ENCODE data around the gene ARHGEF1. TPM values are rescaled to one million over a fixed set of nuclear protein-coding genes. Genes with fewer than 3 reads are reported as not detected.

ARHGEF1 gene, protein sequence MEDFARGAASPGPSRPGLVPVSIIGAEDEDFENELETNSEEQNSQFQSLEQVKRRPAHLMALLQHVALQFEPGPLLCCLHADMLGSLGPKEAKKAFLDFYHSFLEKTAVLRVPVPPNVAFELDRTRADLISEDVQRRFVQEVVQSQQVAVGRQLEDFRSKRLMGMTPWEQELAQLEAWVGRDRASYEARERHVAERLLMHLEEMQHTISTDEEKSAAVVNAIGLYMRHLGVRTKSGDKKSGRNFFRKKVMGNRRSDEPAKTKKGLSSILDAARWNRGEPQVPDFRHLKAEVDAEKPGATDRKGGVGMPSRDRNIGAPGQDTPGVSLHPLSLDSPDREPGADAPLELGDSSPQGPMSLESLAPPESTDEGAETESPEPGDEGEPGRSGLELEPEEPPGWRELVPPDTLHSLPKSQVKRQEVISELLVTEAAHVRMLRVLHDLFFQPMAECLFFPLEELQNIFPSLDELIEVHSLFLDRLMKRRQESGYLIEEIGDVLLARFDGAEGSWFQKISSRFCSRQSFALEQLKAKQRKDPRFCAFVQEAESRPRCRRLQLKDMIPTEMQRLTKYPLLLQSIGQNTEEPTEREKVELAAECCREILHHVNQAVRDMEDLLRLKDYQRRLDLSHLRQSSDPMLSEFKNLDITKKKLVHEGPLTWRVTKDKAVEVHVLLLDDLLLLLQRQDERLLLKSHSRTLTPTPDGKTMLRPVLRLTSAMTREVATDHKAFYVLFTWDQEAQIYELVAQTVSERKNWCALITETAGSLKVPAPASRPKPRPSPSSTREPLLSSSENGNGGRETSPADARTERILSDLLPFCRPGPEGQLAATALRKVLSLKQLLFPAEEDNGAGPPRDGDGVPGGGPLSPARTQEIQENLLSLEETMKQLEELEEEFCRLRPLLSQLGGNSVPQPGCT
- 10 to 100 TPM; 12.1 to 21.6 (median 15.5) TPM for total RNA-seq

GRCh38 chr19:41882568-41883462, at the start of gene ARHGEF1:
Gene ARHGEF1, plus strand, starts transcription at chr19:41883184. Its CDS starts 4,899 bp downstream, at chr19:41888083.
- peak within 1 kb of the TSS; percentile 79 to 89 (median 84) for H3K4me3 ChIP-seq
- peak within 1 kb of the TSS; percentile 70 to 77 (median 74) for H3K27ac ChIP-seq
- peak; percentile 9 to 14 for ATAC-seq
- H3K36me3 ChIP-seq, result no peaks in the 10 kb centered on the region
- no peaks in the 10 kb centered on the region for H3K27me3 ChIP-seq
- intact Hi-C loops (cut with DNase I; ENCODE audit: low total_unique reads) (loop anchor here (10.0 kb wide), 1 partner anchor 1598 kb away; the partner anchor contains the start of gene AKT2), in situ Hi-C loops (cut with MboI; ENCODE audit: low sequenced_read_pairs in 4 of 4) (no loop called here)
- DNase-seq, result no peak
- H3K9me3 ChIP-seq, result no peaks in the 10 kb centered on the region
- TF ChIP-seq POLR2A (IDR thresholded peaks at IDR 0.05), result peak; percentile 29 to 42
- TF ChIP-seq, protein P1, sequence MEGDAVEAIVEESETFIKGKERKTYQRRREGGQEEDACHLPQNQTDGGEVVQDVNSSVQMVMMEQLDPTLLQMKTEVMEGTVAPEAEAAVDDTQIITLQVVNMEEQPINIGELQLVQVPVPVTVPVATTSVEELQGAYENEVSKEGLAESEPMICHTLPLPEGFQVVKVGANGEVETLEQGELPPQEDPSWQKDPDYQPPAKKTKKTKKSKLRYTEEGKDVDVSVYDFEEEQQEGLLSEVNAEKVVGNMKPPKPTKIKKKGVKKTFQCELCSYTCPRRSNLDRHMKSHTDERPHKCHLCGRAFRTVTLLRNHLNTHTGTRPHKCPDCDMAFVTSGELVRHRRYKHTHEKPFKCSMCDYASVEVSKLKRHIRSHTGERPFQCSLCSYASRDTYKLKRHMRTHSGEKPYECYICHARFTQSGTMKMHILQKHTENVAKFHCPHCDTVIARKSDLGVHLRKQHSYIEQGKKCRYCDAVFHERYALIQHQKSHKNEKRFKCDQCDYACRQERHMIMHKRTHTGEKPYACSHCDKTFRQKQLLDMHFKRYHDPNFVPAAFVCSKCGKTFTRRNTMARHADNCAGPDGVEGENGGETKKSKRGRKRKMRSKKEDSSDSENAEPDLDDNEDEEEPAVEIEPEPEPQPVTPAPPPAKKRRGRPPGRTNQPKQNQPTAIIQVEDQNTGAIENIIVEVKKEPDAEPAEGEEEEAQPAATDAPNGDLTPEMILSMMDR (IDR thresholded peaks at IDR 0.05 in 4 of 5, conservative IDR thresholded peaks at IDR 0.05 in 1 of 5), result no peak
- peaks cover 16 to 18% of the 10 kb centered on the region in 2 donors for H3K4me1 ChIP-seq

DNA sequence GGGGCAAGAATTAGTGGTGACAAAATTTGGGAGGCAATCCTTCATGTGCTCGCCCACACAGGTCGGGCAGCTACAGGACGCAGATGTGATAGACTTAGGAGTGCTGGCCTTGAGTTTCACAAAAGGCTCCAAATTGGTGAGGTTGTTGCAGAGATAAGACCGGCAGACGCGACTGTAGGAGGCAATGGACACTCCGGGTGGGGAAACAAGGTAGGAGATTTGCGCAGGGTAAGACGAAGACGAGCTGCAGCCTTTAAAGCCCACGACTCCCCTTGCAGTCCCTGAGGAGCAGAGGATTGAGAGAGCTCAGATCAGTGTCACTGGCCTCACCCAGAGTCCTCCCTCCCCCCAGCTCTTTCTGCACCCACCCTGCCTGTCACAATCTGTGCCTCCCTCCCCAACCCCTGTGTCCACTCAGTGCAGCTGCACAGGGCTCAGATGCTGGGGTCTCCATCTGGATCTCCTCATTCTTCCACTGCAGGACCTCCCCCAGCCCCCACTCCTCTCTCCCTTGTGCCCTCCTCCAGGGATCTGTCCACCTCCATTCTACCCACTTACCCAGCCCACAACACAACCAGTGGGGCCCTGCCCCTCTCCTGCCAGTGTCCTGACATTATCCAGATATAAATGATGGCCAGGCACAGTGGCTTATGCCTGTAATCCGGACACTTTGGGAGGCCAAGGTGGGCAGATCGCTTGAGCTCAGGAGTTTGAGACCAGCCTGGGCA, 44.8 kb upstream of the ARHGEF1 start:
- DNase-seq (no peak), ATAC-seq (no peak)
- in situ Hi-C loops (cut with MboI; ENCODE audit: low sequenced_read_pairs in 4 of 4) (no loop called here), intact Hi-C loops (cut with DNase I; ENCODE audit: low total_unique reads) (no loop called here)
- no peak overlapping the region for H3K4me3 ChIP-seq
- H3K27me3 ChIP-seq, result peaks cover 0 to 17% (median 11%) of the 10 kb centered on the region in 3 donors
- no peak for TF ChIP-seq POLR2A (IDR thresholded peaks at IDR 0.05)
- TF ChIP-seq, protein P1 (IDR thresholded peaks at IDR 0.05 in 4 of 5, conservative IDR thresholded peaks at IDR 0.05 in 1 of 5), result no peak
- no peaks in the 10 kb centered on the region for H3K36me3 ChIP-seq
- no peaks in the 10 kb centered on the region for H3K9me3 ChIP-seq
- H3K4me1 ChIP-seq, result no peaks in the 10 kb centered on the region
- H3K27ac ChIP-seq, result no peak overlapping the region

- intact Hi-C loops (cut with DNase I; ENCODE audit: low total_unique reads), result no loop called here
- Histone ChIP-seq H3K27ac (no peak overlapping the region), H3K4me3 (no peak overlapping the region), H3K27me3 (peaks cover 0 to 17% (median 11%) of the 10 kb centered on the region in 3 donors), H3K36me3 (no peaks in the 10 kb centered on the region), H3K4me1 (no peaks in the 10 kb centered on the region), H3K9me3 (no peaks in the 10 kb centered on the region)
- ATAC-seq (no peak), DNase-seq (no peak)
- in situ Hi-C loops (cut with MboI; ENCODE audit: low sequenced_read_pairs in 4 of 4), result no loop called here
- TF ChIP-seq POLR2A (IDR thresholded peaks at IDR 0.05), result no peak
- TF ChIP-seq, protein P1 (IDR thresholded peaks at IDR 0.05 in 4 of 5, conservative IDR thresholded peaks at IDR 0.05 in 1 of 5), result no peak
Measured at GRCh38 chr19:41839211-41839610, 43.8 kb upstream of the ARHGEF1 start.

DNA sequence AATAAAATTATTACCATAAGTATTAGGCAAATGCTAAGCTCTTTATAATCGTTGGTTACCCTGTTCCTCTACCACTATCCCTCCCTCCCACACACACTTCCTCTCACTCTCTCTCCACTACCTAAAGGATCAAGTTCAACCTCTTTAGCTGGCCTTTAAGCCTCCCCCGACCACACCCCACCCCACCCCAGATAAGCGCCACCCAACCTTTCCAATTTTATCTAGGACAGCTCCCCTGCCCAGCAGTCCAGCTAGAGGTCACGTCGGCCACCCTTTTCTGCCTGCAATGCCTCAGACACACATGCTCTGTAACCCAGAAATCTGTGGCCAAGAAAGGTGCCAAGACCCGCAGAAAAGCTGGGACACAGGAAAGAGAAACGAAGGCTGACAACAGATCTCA, 39.6 kb upstream of the ARHGEF1 start:
- Histone ChIP-seq H3K4me1 (no peaks in the 10 kb centered on the region), H3K4me3 (no peak overlapping the region), H3K9me3 (no peaks in the 10 kb centered on the region), H3K27me3 (peaks cover 0 to 8% (median 6%) of the 10 kb centered on the region in 3 donors), H3K27ac (no peak overlapping the region), H3K36me3 (no peaks in the 10 kb centered on the region)
- ATAC-seq, result no peak
- intact Hi-C loops (cut with DNase I; ENCODE audit: low total_unique reads) (no loop called here), in situ Hi-C loops (cut with MboI; ENCODE audit: low sequenced_read_pairs in 4 of 4) (no loop called here)
- TF ChIP-seq, protein P1 (IDR thresholded peaks at IDR 0.05 in 4 of 5, conservative IDR thresholded peaks at IDR 0.05 in 1 of 5), result no peak
- TF ChIP-seq POLR2A (IDR thresholded peaks at IDR 0.05), result no peak
- DNase-seq, result no peak
